ENCODE measurements around the gene VWA2.

Gene VWA2

DNA sequence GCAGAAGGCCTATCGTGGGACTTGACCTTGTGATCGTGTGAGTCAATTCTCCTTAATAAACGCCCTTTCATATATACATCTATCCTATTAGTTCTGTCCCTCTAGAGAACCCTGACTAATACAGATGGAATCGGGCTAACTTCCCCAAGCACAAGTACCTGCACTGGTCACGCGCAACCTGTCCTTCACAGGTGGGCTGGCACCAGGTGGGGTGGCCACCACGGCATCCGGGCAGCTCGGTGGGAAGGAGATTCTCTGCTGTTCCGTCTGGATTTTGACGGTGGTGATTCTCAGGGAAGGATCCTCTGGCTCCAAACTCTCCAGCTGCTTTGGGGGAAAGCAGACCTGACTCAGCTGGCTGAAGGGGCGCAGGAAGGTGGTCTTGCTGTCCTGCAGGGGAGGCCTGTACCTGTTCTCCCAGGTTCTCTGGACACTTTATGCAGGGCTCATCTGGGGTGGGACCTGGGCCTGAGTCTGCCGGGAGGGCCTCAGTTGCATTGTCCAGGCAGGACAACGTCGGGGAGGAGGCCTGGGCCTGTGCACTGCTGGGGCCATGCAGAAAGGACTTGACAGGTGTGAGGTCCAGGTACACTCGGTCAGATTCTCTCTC lies 61.1 kb downstream of the VWA2 start:
- DNase-seq (ENCODE audit: low read depth): no peak

DNA sequence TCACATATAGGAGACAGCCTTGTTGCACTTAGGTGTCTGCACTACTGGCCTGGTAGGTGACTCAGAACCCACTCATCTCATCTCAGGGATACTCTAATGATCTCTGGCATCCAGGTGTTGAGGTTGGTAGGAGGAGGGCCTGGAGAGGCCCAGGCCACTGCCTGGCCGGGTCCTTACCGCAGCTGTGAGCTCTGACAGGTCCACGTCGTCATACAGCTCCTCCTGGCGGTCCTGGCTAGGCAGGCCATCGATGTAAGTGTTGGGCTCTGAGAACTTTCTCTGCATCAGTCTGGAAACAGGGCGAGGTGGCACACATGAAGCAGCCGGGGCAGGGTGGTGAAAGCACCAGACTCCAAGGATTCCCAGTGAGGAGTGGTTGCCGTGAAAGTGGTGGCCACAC lies 62.1 kb downstream of the VWA2 start:
- no peak for DNase-seq (ENCODE audit: low read depth)

DNA sequence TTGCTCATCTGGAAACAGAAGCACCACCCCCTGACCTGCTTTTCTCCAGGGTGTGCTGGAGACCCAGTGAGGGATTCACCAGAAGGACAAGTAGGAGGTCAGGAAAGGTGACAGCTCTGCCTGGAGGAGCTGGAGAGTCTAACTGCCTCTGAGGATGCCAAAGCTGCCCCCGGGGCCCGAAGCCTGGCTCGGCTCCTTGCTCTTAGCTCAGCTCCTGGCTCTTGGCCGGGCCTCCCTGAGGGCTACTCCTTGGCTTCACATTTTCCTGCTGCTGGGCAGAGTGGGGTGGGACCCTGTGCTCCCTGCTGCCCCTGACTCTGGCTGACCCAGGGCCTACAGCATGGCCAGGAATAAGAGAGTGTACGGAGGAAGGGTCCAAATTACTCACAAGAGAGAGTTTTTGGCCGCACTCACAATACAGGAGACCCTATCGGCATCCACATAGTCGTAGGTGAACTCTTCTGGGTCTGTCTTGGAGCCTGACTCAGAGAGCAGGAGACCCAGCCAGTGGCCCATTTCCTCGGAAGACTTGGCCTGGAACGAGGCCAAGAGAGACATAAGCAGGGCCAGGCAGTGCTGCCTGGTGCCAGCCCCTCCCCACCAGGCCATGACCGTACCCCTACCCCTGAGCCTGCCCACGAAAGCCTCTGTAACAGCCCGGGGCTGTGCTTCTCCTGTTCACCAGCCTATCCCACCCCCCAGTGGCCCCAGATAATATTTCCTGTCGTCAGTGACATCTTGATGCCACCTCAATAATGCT lies 63.1 kb downstream of the VWA2 start:
- DNase-seq (ENCODE audit: low read depth): no peak

DNA sequence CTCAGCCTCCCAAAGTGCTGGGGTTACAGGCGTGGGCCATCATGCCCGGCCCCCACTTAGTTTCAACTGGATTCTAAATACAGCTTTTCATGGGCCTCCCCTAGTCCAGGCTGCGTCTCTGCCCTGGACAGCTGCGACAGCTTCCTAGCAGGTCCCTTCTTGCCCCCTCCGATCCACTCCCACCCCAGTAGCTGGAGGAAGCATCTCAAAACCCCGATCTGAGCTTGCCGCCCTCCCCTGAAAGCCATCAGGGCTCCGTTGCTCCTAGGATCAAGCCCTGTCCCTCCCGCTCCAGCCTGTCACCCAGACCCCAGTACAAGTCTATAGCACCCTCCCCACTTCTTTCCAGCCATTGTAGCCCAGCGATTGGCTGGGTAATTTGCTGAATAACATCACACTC lies 64.5 kb downstream of the VWA2 start:
- DNase-seq (ENCODE audit: low read depth): no peak

DNA sequence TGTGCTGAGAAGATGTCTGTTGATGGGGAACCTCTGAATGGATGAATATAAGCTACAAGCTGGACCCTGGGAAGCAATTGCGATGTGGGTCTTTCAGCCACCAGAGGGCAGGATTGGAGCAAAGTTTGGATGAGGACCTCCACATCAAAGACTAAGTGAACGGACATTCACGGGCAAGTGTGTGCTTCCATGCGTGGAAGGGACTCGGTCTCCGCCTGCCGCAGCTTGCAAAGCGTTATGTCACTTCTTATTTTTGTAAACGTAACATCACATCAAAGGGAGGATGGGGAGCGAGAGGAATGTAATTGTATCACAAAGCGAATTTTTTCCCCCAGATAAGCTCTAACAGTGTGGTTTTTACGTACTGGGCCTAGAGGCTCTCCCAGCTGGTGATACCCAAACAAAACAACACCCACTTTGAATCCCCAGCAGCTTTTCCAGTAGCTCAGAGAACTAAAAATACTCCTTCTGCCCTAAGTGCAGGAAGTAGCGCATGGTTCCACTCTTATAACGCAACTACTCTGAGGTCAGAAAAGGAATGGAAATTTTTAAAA lies 65.0 kb downstream of the VWA2 start:
- peak; percentile 86 for DNase-seq (ENCODE audit: low read depth)

DNA sequence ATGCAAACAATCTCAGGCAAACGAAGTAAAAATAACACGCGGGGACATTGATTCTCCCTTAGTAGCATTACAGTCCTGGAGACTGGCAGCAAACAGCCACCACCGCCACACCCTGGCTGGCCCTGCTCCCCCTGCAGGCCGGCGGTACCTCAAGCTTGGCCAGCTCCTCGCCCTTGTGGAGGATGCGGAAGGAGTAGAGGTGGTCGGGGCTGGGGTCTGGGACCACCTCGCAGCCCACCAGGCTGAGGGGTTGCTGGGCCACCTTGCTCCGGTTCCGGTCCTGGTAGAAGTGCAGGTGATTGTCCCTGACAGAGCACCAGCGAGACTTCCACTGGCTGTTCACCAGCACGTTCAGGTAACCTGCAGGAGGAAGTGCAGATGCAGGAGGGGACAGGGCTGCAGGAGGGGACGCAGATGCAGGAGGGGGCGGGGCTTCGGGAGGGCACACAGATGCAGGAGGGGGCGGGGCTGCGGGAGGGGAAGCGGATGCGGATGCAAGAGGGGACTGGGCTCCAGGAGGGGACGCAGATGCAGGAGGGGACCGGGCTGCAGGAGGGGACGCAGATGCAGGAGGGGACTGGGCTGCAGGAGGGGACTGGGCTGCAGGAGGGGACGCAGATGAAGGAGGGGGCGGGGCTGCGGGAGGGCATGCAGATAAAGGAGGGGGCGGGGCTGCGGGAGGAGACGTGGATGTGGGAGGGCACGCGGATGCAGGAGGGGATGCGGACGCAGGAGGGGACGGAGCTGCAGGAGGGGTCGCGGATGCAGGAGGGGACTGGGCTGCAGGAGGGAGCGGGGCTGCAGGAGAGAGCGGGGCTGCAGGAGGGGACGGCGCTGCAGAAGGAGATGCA lies 65.7 kb downstream of the VWA2 start:
- DNase-seq (ENCODE audit: low read depth): no peak

DNA sequence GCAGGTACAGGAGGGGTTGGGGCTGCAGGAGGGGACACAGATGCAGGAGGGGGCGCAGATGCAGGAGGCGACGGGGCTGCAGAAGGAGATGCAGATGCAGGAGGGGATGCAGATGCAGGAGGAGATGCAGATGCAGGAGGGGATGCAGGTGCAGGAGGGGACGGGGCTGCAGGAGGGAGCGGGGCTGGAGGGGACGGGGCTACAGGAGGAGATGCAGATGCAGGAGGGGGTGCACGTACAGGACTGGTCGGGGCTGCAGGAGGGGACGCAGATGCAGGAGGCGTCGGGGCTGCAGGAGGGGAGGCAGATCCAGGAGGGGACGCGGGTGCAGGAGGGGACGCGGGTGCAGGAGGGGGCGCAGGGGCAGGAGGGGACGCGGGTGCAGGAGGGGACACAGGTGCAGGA lies 66.5 kb downstream of the VWA2 start:
- no peak for DNase-seq (ENCODE audit: low read depth)

DNA sequence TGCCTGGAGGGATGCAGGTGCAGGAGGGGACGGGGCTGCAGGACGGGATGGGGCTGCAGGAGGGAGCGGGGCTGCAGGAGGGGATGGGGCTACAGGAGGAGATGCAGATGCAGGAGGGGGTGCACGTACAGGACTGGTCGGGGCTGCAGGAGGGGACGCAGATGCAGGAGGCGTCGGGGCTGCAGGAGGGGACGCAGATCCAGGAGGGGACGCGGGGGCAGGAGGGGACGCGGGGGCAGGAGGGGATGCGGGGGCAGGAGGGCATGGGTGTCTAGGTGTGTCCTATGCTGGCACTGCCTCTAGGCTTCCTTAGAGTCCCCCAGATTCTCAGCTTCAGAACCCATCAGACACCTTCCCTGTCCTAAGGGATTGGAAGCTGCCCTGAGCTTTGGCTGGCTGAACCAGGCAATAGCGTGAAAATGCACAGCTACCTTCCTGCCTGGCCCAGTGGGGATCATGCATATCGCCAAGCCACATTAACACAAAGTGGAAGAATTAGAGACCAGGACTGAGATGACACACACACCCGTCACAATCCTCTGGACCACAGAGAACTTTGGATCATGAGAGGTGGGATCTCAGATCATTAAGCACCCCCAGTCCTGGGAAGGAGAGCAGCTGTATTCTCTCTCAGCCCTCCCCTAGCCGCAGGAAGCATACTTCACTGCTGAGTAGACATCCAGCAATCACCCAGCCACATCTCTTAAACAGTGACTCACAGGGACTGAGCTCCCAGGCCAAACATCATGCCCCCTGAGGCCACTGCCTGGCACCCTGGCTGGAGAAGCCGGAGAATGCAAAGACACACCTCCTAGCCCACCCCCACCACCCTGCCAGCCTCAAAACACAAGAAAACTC lies 67.3 kb downstream of the VWA2 start:
- DNase-seq (ENCODE audit: low read depth): peak; percentile 92

DNA sequence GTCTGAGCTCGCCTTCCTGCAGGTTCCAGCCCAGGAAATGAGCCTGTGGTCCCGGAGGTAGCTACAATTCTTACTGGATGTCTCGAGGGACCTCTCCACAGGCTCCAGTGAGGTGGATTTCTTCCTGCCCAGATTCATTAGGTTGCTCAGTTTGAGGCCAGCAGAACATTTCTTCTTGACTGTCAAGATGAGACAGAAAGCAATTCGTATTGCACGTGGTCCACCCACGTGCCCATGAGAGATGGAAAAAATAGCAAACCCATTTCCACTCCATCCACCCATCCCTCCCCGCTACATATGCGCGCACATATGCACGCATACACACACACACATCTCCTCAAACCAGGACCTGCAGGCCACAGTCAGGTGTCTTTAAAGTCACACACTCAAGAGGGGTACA lies 68.7 kb downstream of the VWA2 start:
- peak; percentile 4 for DNase-seq (ENCODE audit: low read depth)

DNA sequence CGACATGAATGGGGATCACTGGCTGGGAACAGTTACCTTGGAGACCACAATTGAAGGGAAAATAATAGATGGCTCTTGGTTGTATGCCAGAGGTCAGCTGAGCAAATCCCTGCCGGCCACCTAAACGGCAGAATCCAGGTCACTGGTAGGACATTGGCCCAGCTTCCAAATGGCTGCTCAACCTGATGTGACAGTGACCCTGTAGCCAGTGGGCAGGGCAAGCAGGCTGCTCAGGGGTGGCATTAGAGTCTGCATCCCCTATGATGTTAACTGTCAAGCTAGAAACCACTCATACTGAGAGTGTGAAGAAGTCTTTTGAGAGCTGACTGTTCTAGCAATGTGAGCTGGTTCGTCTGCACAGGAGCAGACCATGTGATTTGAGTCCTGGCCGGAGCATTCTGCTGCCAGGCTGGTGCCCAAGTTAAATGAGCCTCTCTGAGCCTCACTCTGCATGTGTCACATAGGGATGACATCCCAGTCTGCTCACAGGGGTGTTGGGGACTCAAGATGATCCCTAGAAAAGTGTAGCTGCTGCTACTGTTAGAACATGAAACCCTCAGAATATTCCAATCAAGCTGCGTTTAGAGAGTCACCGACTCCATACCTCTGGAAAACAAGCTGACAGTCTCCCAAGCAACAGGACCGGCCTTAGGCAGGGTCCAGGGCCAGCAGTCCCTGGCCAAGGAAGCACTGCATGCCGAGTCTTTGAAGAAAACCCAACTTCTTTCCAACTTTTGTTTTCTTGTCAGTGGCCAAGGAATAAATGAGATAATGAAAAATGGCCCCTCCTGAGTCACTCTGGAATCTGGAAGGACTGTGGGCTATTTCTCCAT lies 69.7 kb downstream of the VWA2 start:
- DNase-seq (ENCODE audit: low read depth): peak; percentile 52

DNA sequence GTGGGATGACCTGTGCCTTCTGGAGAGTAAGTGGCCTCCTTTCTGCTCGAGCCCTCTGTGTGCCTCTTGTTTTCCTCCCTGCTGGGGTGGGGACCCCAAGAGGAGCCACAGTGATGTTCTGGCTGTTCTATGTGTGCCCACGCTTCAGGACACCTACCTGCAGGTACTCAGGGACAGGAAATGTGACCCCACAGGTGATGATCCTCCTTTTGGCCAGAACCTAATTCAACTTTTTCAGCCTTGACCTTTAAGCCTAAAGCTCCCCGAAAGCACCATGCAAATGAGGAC lies 70.3 kb downstream of the VWA2 start:
- DNase-seq (ENCODE audit: low read depth): no peak

DNA sequence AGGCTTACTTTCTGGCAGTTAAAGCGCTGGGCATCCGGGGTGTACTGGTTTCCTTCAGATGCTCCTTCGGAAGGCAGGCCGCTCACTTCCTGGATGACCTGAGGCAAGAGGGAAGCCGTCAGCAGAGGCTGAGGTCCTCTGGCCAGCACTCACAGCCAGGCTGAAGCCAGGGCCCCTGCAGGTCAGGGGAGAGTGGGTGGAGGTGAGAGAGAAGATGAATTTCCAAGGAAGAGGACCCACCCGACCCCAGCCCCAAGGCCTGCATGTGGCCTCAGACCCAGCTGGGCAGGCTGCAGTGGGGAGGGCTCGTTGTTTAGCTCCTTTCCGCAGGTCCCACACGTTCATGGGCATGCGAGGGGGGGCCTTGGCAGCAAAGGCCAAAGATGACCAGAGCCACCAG lies 71.3 kb downstream of the VWA2 start:
- no peak for DNase-seq (ENCODE audit: low read depth)

DNA sequence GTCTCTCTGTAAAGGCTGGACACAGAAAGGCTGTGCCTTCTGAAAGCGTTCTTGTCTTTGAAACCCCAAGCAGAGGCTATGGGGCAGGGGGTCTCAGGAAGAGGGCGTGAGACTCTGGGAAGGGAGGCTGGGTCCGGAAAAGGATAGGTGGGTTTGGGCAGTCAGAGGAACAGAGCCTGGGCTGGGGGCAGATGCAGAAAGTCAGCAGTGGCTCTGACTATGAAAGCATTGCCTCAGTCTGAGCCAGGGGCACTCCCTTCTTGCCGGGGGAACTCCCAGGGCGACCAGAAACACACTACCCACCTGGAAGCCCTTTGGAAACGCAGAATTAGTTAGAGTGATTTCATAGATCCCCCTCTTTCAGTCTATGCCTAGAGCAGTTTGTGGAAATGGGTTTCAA lies 72.0 kb downstream of the VWA2 start:
- DNase-seq (ENCODE audit: low read depth): no peak

DNA sequence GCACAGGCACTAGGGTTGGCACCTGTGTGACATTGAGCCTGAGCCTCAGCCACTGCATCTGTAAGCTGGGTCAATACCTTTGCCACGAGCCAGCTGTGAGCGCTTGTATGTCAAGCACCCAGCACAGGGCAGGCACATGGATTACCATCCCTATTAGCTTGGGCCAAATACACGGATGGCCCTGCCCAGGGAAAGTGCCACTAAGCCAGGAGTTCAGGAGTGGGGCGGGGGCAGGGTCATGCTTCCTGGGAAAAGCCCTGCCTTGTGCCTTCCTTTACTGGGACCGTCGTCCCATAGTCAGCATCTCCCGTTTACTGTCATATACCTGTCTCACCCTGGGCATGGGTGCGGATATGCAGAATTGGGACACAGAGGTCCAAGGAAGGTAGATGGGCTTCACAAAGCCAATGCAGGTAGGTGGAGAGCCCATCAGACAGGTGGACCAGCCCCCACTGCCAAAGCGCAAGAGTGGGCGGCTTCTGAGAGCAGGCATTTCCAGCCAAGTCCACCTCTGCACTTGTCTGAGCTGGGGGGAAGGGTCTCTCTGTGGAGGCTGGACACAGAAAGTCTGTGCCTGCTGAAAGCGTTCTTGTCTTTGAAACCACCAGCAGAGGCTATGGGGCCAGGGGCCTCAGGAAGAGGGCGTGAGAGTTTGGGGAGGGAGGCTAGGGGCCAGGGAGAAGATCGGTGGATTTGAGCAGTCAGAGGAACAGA lies 72.6 kb downstream of the VWA2 start:
- no peak for DNase-seq (ENCODE audit: low read depth)

DNA sequence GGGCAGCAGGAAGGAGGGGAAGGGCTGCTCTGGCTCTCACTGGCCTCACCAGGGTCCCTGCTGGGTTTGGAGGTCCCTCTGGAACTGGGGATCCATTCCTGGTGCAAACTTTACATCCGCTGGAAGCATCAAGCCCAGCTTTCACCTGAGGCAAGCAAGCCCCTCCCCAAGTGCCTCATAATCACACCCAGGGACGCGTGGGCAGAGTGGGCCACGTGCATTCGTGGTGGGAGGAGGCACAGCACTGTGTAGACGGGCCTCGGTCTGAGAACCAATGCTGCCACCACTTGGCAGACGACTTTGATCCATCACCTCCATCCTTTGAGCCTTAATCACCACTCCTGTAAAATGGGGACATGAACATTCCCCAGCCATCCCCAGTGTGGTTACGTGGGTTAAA lies 74.1 kb downstream of the VWA2 start:
- DNase-seq (ENCODE audit: low read depth): no peak

DNA sequence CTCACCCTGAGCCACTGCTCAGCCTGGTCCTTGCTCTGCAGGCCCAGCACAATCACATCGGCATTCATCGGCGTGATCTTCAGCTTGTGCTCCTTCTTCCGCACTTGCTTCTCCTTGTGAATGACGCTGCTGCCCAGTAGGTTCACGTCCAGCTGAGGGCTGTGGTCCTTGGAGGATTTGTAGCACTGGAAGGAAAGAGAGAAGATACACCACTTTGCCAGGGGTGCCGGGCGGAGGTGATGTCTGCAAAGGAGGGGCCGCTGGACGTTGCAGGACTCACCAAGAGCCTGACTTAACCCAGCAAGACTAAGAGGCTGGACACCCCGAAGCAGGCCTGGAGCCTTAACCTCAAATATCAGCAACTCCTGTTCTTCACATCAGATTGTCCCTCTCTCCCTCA lies 74.8 kb downstream of the VWA2 start:
- no peak for DNase-seq (ENCODE audit: low read depth)

DNA sequence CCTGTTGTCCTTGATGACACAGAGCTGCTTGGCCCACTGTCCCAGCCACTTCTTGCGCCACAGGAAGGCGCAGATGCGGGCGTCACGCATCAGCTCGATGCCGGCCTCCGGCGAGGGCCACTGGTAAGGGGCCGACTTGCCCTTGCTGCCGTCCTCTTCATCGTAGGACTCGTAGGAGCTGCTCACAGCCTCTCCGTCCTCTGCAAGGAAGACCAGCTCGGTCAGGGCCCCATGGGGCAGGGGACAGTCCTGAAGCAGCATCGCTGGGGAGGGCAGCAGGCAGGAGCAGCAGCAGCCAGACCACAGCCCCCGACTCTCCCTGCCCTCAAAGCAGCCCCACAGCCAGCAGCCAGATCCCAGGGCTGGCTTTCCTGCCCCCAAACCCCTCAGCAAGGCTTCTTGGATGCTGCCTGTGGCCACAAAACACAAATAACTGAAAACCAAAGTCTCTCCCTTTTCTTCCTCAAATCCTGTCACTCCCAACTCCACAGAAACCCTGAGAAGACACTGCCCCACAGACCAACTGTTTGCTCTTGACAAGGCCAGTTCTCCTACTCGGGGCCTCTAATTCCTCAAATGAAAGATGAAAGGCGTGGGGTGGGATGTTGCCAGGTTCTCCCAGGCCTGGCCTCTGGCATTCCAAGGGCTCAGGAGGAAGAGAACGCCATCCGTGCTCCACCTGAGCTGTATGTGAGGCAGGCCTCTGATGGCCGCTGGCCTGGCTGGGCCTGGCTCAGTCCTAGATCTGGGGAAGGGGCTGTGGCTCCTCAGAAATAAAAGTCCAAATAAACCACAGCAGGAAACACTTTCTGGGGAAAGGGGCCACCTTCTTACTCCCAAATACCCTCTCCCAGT lies 76.7 kb downstream of the VWA2 start:
- no peak for DNase-seq (ENCODE audit: low read depth)

DNA sequence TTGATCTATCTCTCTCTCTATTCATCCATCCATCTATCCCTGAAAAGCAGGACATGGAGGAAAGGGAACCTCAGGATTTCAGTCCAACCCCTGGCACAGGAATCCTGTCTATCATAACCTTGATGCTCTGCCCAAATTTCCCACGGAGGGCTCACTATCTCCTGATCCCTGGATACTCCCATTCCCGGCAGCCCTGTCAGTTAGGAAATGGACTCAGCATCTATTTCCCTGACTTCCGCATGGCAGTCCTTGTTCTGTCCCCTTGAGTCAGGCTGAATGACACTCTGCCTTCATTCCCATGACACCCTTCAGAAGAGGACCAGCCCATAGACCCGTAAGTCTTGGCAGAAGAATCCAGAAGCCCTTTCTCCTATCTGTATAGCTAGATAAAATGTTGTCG lies 77.7 kb downstream of the VWA2 start:
- no peak for DNase-seq (ENCODE audit: low read depth)

DNA sequence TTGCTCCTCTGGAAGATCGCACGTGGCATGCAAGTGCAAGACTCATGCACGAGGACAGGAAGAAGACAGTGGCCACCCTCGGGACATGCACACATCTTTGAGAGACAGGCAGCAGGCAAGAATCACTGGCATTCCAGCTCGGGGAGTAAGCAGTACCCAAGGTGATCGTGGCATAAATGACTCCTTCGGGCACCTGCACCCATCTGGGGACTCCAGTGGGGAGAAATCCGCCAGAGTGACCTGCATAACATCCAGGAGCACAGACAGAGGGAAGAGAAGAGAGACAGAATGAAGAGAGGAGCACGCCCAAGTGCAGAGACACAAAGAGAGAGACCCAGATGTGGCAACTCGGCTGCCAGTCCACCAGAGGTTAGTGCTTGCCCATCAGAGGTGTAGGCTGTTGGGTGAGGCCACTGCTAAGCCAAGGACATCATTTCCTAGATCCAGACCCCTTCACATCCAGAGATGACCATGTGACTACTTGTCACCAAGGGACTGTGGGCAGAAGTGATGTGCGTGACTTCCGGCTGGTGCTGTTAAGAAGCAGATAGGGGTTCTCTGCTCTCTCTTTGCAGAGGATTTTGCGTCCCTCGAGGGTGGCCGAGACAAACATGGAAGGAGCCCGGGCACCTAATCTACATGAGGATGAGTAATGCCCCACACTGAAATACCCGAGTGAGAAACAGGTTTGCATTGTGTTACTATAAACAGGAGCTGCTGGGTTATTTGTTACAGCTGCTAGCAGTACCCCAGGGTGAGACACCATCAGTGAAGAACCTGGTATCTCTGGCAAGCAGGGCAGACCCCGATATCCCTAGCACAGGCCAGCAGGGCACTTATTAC lies 80.6 kb downstream of the VWA2 start:
- no peak for DNase-seq (ENCODE audit: low read depth)
